CD4-positive, alpha-beta T cell (primary cell): ENCODE data around the gene ANO6. TPM values are rescaled to one million over a fixed set of nuclear protein-coding genes. Genes with fewer than 3 reads are reported as not detected.

ENCODE experiments used
- ATAC-seq: fragments of 200-7000 bp; cut with Tn5 transposase; one replicate; pipeline ENCODE4 v1.10.0; 2022; ENCODE audit warnings: mild to moderate bottlenecking; ENCODE audit not compliant: poor library complexity
- CTCF ChIA-PET: fragments of 350-600 bp; sonication (Branson Sonifier 250); formaldehyde crosslinking; loops from one replicate; lab custom pipeline; 2021; ENCODE audit warnings: antibody characterized with exemption, inconsistent platforms; lab: Charles Lee
- POLR2A ChIA-PET: fragments of 350-600 bp; sonication (Branson Sonifier 250); formaldehyde crosslinking; loops from one replicate; lab custom pipeline; 2021; ENCODE audit warnings: antibody characterized with exemption, inconsistent platforms; lab: Charles Lee
- DNase-seq, 14 experiments: peaks; one replicate each; pipeline ENCODE4 v3.0.0-alpha.2; 2013 to 2020; ENCODE audit warnings: mixed read lengths in 2 of 14
- H3K27ac ChIP-seq, 2 donors: one replicate each; pipeline versions ENCODE4 v1.5.1 to v1.7.0; 2013; ENCODE audit warnings: low read length in 2 of 2, low read depth in 1 of 2, mild to moderate bottlenecking in 1 of 2
- H3K27me3 ChIP-seq, 2 experiments: 1 replicate in 1 of 2; 2 replicates in 1 of 2; pipeline versions ENCODE4 v1.6.1 to v1.7.0; 2013; ENCODE audit warnings: low read length in 2 of 2, control low read depth in 1 of 2, mild to moderate bottlenecking in 1 of 2, moderate library complexity in 1 of 2; ENCODE audit not compliant: insufficient read depth in 2 of 2, control insufficient read depth in 1 of 2
- H3K36me3 ChIP-seq: one replicate; pipeline ENCODE4 v1.6.1; 2013; ENCODE audit warnings: low read length, control low read depth; ENCODE audit not compliant: insufficient read depth
- H3K4me1 ChIP-seq: one replicate; pipeline ENCODE4 v1.6.1; 2013; ENCODE audit warnings: low read length, control low read depth; ENCODE audit not compliant: insufficient read depth
- H3K4me3 ChIP-seq: one replicate; pipeline ENCODE4 v1.5.1; 2013; ENCODE audit warnings: mild to moderate bottlenecking, low read length, moderate library complexity
- H3K9me3 ChIP-seq, 2 experiments: 1 replicate in 1 of 2; 2 replicates in 1 of 2; pipeline versions ENCODE4 v1.6.1 to v1.7.0; 2013; ENCODE audit warnings: low read length in 2 of 2, mild to moderate bottlenecking in 2 of 2, control low read depth in 1 of 2, moderate library complexity in 1 of 2; ENCODE audit not compliant: control insufficient read depth in 1 of 2, insufficient read depth in 1 of 2
- H3K27ac Mint-ChIP-seq: one replicate; pipeline ENCODE4 v1.8.0; 2020; ENCODE audit warnings: mixed read lengths
- H3K27me3 Mint-ChIP-seq: one replicate; pipeline ENCODE4 v1.8.0; 2021; ENCODE audit warnings: mixed read lengths
- H3K36me3 Mint-ChIP-seq: one replicate; pipeline ENCODE4 v1.8.0; 2021; ENCODE audit warnings: low read depth, mixed read lengths
- H3K4me1 Mint-ChIP-seq: one replicate; pipeline ENCODE4 v1.8.0; 2021; ENCODE audit warnings: low read depth, mixed read lengths
- H3K4me3 Mint-ChIP-seq: one replicate; pipeline ENCODE4 v1.8.0; 2020; ENCODE audit warnings: mild to moderate bottlenecking, mixed read lengths
- H3K9me3 Mint-ChIP-seq: one replicate; pipeline ENCODE4 v1.8.0; 2020; ENCODE audit warnings: mixed read lengths
- CTCF ChIP-seq: fragments of 200-600 bp; IDR thresholded peaks from one replicate; pipeline ENCODE4 v1.8.0; 2022; ENCODE audit warnings: antibody characterized with exemption, mild to moderate bottlenecking
- intact Hi-C, 2 experiments: fragments of 100-400 bp; cut with DNase I in 1 of 2; cut with micrococcal nuclease in 1 of 2; formaldehyde crosslinking; loops; one replicate each; pipeline versions ENCODE4 v1.15.1 to v1.9.0; 2023 to 2025; cut with DNase I, micrococcal nuclease
- total RNA-seq, 174 experiments: library from RNA in 2 of 174; stranded (reverse) in 2 of 174; gene quantifications; one replicate each; pipeline ENCODE4 v1.2.3 and lab custom pipeline; 2021 to 2026

ANO6 gene
- total RNA-seq, 2 experiments from 2014 or later, result 11.6 to 11.7 TPM

- no peaks in the 10 kb centered on the region for H3K36me3 Mint-ChIP-seq
- Histone ChIP-seq H3K27me3 (no peaks in the 10 kb centered on the region), H3K27ac (no peak overlapping the region), H3K36me3 (no peaks in the 10 kb centered on the region), H3K4me1 (peaks cover 14% of the 10 kb centered on the region), H3K9me3 (peaks cover 0 to 4% of the 10 kb centered on the region in 2 experiments), H3K4me3 (no peak overlapping the region)
- no peak for TF ChIP-seq CTCF
- no peak overlapping the region for H3K27ac Mint-ChIP-seq
- H3K9me3 Mint-ChIP-seq, result no peaks in the 10 kb centered on the region
- intact Hi-C loops, result no loop called here
- CTCF ChIA-PET, result no interaction called here
- no peak for DNase-seq
- no peak overlapping the region for H3K4me3 Mint-ChIP-seq
- POLR2A ChIA-PET, result no interaction called here
- ATAC-seq, result no peak
- H3K4me1 Mint-ChIP-seq, result peaks cover 35% of the 10 kb centered on the region
- no peaks in the 10 kb centered on the region for H3K27me3 Mint-ChIP-seq
Observed at GRCh38 chr12:45246236-45246635, 30.3 kb downstream of the ANO6 start.

- DNase-seq (no peak), ATAC-seq (no peak)
- Mint-ChIP-seq H3K9me3 (no peaks in the 10 kb centered on the region), H3K4me3 (no peak overlapping the region), H3K4me1 (peaks cover 36% of the 10 kb centered on the region), H3K36me3 (no peaks in the 10 kb centered on the region), H3K27ac (no peak overlapping the region), H3K27me3 (no peaks in the 10 kb centered on the region)
- H3K27me3 ChIP-seq, result no peaks in the 10 kb centered on the region
- intact Hi-C loops, result no loop called here
- H3K4me3 ChIP-seq, result no peak overlapping the region
- ChIA-PET POLR2A (no interaction called here), CTCF (no interaction called here)
- H3K9me3 ChIP-seq, result no peaks in the 10 kb centered on the region
- no peak overlapping the region for H3K27ac ChIP-seq
- no peak for TF ChIP-seq CTCF
- peaks cover 6% of the 10 kb centered on the region for H3K4me1 ChIP-seq
- H3K36me3 ChIP-seq, result no peaks in the 10 kb centered on the region
Observed at GRCh38 chr12:45247589-45247988, 31.7 kb downstream of the ANO6 start.

GRCh38 chr12:45248095-45248494 lies 32.2 kb downstream of the ANO6 start:
- Histone ChIP-seq H3K27ac (no peak overlapping the region), H3K27me3 (no peaks in the 10 kb centered on the region), H3K4me1 (peaks cover 6% of the 10 kb centered on the region), H3K4me3 (no peak overlapping the region), H3K9me3 (no peaks in the 10 kb centered on the region), H3K36me3 (no peaks in the 10 kb centered on the region)
- H3K9me3 Mint-ChIP-seq, result no peaks in the 10 kb centered on the region
- ChIA-PET CTCF (no interaction called here), POLR2A (no interaction called here)
- no peak overlapping the region for H3K27ac Mint-ChIP-seq
- H3K27me3 Mint-ChIP-seq, result no peaks in the 10 kb centered on the region
- ATAC-seq (no peak), DNase-seq (no peak)
- intact Hi-C loops, result no loop called here
- H3K4me1 Mint-ChIP-seq, result peaks cover 36% of the 10 kb centered on the region
- H3K36me3 Mint-ChIP-seq, result no peaks in the 10 kb centered on the region
- H3K4me3 Mint-ChIP-seq, result no peak overlapping the region
- no peak for TF ChIP-seq CTCF
